ENCODE results near the gene COL1A1. TPM values are rescaled to one million over a fixed set of nuclear protein-coding genes. Genes with fewer than 3 reads are reported as not detected.

COL1A1 gene
- total and polyA plus RNA-seq, 2 of the 13 experiments (the other 11 are each of a cell fraction or from before 2014, with no cell fraction given), result 0.05 TPM; not detected in 1

- TF ChIP-seq HNF1A (IDR thresholded peaks at IDR 0.05; ENCODE audit: low read depth), result no peak
- no peak for TF ChIP-seq HNF1A (CRISPR knock-in tag; IDR thresholded peaks at IDR 0.05; ENCODE audit: borderline replicate concordance)
- TF ChIP-seq ZSCAN5A (CRISPR knock-in tag; IDR thresholded peaks at IDR 0.05; ENCODE audit: borderline replicate concordance), result no peak
- TF ChIP-seq FOXA3 (CRISPR knock-in tag; IDR thresholded peaks at IDR 0.05), result no peak
- no peak for TF ChIP-seq PHF8 (CRISPR knock-in tag; IDR thresholded peaks at IDR 0.05)
- no peak for TF ChIP-seq MXD1 (CRISPR knock-in tag; IDR thresholded peaks at IDR 0.05)
Observed at GRCh38 chr17:50240851-50241250, 39.4 kb upstream of the COL1A1 start (continued).

- ATAC-seq (no peak), FAIRE-seq (no peak)
- CTCF ChIA-PET (ENCODE audit: low intra/inter-chr PET ratio, low total read pairs), result no interaction called here
Observed at GRCh38 chr17:50239937-50240336, 38.5 kb upstream of the COL1A1 start.

More at GRCh38 chr17:50239937-50240336, 38.5 kb upstream of the COL1A1 start:
- Histone ChIP-seq H3K4me2 (ENCODE audit: low read depth, low read length) (no peak overlapping the region), H3K9ac (ENCODE audit: insufficient read depth, low read depth, low read length) (no peak overlapping the region), H4K20me1 (ENCODE audit: insufficient read depth, low read length) (no peaks in the 10 kb centered on the region), H3K9me3 (ENCODE audit: low read length) (peaks cover 2% of the 10 kb centered on the region), H2AFZ (ENCODE audit: low read length) (no peak overlapping the region), H3K4me3 (replicated peaks in 1 of 3; ENCODE audit: insufficient read depth in 1 of 3, low read depth in 2 of 3, low read length in 3 of 3) (no peak overlapping the region), H3K4me1 (ENCODE audit: insufficient read depth, low read length) (no peaks in the 10 kb centered on the region), H3K27ac (ENCODE audit: extremely low read length, insufficient read depth, low read length) (no peak overlapping the region), H3K27me3 (ENCODE audit: control insufficient read depth in 1 of 2, insufficient read depth in 2 of 2, low read length in 2 of 2) (peaks cover 0 to 8% of the 10 kb centered on the region in 2 experiments; a peak in 4 of 5 replicates), H3K79me2 (ENCODE audit: insufficient read depth, low read length) (no peaks in the 10 kb centered on the region), H3K36me3 (replicated peaks in 1 of 2; ENCODE audit: control insufficient read depth in 1 of 2, insufficient read depth in 2 of 2, low read length in 2 of 2) (no peaks in the 10 kb centered on the region)
- TF ChIP-seq DNMT3B (CRISPR knock-in tag; conservative IDR thresholded peaks at IDR 0.05), result no peak
- no peak for TF ChIP-seq ZBED4 (CRISPR knock-in tag; IDR thresholded peaks at IDR 0.05; ENCODE audit: borderline replicate concordance)
- no peak for TF ChIP-seq PAF1 (CRISPR knock-in tag; IDR thresholded peaks at IDR 0.05)
- no peak for TF ChIP-seq TEAD3 (CRISPR knock-in tag; optimal IDR thresholded peaks at IDR 0.05; ENCODE audit: borderline replicate concordance)
- no peak for TF ChIP-seq ZNF639 (CRISPR knock-in tag; conservative IDR thresholded peaks at IDR 0.05)
- BruUV-seq (replicated peaks), result no TSS peak
- POLR2A ChIA-PET, result no interaction called here
- in situ Hi-C loops (cut with HindIII; ENCODE audit: extremely low pct_ligation_motif_present, low pct_unique_long_range_greater_than_20kb) (no loop called here), intact Hi-C loops (cut with micrococcal nuclease; ENCODE audit: unreplicated experiment) (no loop called here)
- DNase-seq (ENCODE audit: low spot score), result no peak
- WGBS (ENCODE audit: low lambda C conversion rate), result 19% methylated on average over 4 of the region's 4 CpGs
